ENCODE data around the gene MYH10.

- TF ChIP-seq CHCHD3 (CRISPR knock-in tag; IDR thresholded peaks at IDR 0.05) (no peak), MAFK (IDR thresholded peaks at IDR 0.05; ENCODE audit: low read length) (no peak), HNRNPLL (IDR thresholded peaks at IDR 0.05; ENCODE audit: low read depth, low read length, poor library complexity, severe bottlenecking) (no peak), RBM25 (IDR thresholded peaks at IDR 0.05; ENCODE audit: low read depth, low read length, severe bottlenecking) (no peak), SMAD4 (CRISPR knock-in tag; conservative IDR thresholded peaks at IDR 0.05) (no peak), EZH2 (IDR thresholded peaks at IDR 0.05; ENCODE audit: borderline replicate concordance, low read depth, low read length) (no peak), EP300 (IDR thresholded peaks at IDR 0.05; ENCODE audit: low read length) (no peak), RFX1 (IDR thresholded peaks at IDR 0.05) (no peak)
- TF ChIP-seq, protein P1, sequence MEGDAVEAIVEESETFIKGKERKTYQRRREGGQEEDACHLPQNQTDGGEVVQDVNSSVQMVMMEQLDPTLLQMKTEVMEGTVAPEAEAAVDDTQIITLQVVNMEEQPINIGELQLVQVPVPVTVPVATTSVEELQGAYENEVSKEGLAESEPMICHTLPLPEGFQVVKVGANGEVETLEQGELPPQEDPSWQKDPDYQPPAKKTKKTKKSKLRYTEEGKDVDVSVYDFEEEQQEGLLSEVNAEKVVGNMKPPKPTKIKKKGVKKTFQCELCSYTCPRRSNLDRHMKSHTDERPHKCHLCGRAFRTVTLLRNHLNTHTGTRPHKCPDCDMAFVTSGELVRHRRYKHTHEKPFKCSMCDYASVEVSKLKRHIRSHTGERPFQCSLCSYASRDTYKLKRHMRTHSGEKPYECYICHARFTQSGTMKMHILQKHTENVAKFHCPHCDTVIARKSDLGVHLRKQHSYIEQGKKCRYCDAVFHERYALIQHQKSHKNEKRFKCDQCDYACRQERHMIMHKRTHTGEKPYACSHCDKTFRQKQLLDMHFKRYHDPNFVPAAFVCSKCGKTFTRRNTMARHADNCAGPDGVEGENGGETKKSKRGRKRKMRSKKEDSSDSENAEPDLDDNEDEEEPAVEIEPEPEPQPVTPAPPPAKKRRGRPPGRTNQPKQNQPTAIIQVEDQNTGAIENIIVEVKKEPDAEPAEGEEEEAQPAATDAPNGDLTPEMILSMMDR (IDR thresholded peaks at IDR 0.05 in 2 of 3, conservative IDR thresholded peaks at IDR 0.05 in 1 of 3; ENCODE audit: insufficient read depth in 2 of 3, low read depth in 1 of 3, low read length in 3 of 3), result no peak
- TF ChIP-seq, protein P2, sequence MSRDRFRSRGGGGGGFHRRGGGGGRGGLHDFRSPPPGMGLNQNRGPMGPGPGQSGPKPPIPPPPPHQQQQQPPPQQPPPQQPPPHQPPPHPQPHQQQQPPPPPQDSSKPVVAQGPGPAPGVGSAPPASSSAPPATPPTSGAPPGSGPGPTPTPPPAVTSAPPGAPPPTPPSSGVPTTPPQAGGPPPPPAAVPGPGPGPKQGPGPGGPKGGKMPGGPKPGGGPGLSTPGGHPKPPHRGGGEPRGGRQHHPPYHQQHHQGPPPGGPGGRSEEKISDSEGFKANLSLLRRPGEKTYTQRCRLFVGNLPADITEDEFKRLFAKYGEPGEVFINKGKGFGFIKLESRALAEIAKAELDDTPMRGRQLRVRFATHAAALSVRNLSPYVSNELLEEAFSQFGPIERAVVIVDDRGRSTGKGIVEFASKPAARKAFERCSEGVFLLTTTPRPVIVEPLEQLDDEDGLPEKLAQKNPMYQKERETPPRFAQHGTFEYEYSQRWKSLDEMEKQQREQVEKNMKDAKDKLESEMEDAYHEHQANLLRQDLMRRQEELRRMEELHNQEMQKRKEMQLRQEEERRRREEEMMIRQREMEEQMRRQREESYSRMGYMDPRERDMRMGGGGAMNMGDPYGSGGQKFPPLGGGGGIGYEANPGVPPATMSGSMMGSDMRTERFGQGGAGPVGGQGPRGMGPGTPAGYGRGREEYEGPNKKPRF (IDR thresholded peaks at IDR 0.05; ENCODE audit: low read depth, low read length), result no peak
- TF ChIP-seq, protein P3, sequence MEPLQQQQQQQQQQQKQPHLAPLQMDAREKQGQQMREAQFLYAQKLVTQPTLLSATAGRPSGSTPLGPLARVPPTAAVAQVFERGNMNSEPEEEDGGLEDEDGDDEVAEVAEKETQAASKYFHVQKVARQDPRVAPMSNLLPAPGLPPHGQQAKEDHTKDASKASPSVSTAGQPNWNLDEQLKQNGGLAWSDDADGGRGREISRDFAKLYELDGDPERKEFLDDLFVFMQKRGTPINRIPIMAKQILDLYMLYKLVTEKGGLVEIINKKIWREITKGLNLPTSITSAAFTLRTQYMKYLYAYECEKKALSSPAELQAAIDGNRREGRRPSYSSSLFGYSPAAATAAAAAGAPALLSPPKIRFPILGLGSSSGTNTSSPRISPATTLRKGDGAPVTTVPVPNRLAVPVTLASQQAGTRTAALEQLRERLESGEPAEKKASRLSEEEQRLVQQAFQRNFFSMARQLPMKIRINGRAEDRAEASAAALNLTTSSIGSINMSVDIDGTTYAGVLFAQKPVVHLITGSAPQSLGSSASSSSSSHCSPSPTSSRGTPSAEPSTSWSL (CRISPR knock-in tag; IDR thresholded peaks at IDR 0.05; ENCODE audit: borderline replicate concordance), result no peak
- TF ChIP-seq, protein P4, sequence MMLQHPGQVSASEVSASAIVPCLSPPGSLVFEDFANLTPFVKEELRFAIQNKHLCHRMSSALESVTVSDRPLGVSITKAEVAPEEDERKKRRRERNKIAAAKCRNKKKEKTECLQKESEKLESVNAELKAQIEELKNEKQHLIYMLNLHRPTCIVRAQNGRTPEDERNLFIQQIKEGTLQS (IDR thresholded peaks at IDR 0.05), result no peak
- TF ChIP-seq, protein P4 (CRISPR knock-in tag; conservative IDR thresholded peaks at IDR 0.05), result no peak
Measured at GRCh38 chr17:8629371-8630226, 926 bp downstream of the MYH10 start.

Measured in K562 (cell line).